Loucy (cell line): ENCODE measurements around the gene AQP3.

ENCODE experiments used
- H2AFZ ChIP-seq: fragments of 200-600 bp; sonication (generic); 2 replicates; pipeline ENCODE4 v1.6.0; 2016; ENCODE audit warnings: antibody characterized with exemption, mild to moderate bottlenecking, low read length, moderate library complexity
- H3F3A ChIP-seq: fragments of 200-600 bp; 2 replicates; pipeline ENCODE4 v1.6.0; 2016; ENCODE audit warnings: antibody characterized with exemption, low read depth, mild to moderate bottlenecking
- H3K27me3 ChIP-seq: fragments of 200-600 bp; sonication (generic); 2 replicates; pipeline ENCODE4 v1.6.1; 2014; ENCODE audit warnings: low read length, mild to moderate bottlenecking; ENCODE audit not compliant: insufficient read depth, poor library complexity, severe bottlenecking
- H3K36me3 ChIP-seq: fragments of 200-600 bp; sonication (generic); 2 replicates; pipeline ENCODE4 v1.6.1; 2016; ENCODE audit warnings: low read length; ENCODE audit not compliant: insufficient read depth
- H3K4me1 ChIP-seq: fragments of 200-600 bp; sonication (generic); 2 replicates; pipeline ENCODE4 v1.5.1; 2014; ENCODE audit warnings: low read length, mild to moderate bottlenecking; ENCODE audit not compliant: insufficient read depth, poor library complexity, severe bottlenecking
- H3K4me2 ChIP-seq: fragments of 200-600 bp; sonication (generic); 2 replicates; pipeline ENCODE4 v1.6.0; 2014; ENCODE audit warnings: antibody characterized with exemption, low read length, low read depth, mild to moderate bottlenecking; ENCODE audit not compliant: poor library complexity, severe bottlenecking
- H3K4me3 ChIP-seq: fragments of 200-600 bp; sonication (generic); 2 replicates; pipeline ENCODE4 v1.5.1; 2014; ENCODE audit warnings: low read length, mild to moderate bottlenecking, mixed read lengths; ENCODE audit not compliant: poor library complexity, severe bottlenecking
- H3K79me2 ChIP-seq: fragments of 200-600 bp; sonication (generic); 2 replicates; pipeline ENCODE4 v1.6.1; 2014; ENCODE audit warnings: low read length; ENCODE audit not compliant: insufficient read depth
- H3K9ac ChIP-seq: fragments of 200-600 bp; sonication (generic); 2 replicates; pipeline ENCODE4 v1.6.0; 2014; ENCODE audit warnings: mild to moderate bottlenecking, low read depth, low read length, moderate library complexity; ENCODE audit not compliant: poor library complexity, severe bottlenecking
- H3K9me2 ChIP-seq: fragments of 200-600 bp; sonication (generic); replicated peaks from 2 replicates; pipeline ENCODE4 v1.6.1; 2016; ENCODE audit warnings: low read depth, low read length, mixed read lengths
- H3K9me3 ChIP-seq: fragments of 200-600 bp; sonication (generic); 2 replicates; pipeline ENCODE4 v1.6.1; 2014; ENCODE audit warnings: mild to moderate bottlenecking, antibody characterized with exemption, low read length, low read depth; ENCODE audit not compliant: insufficient read depth
- H4K20me1 ChIP-seq: fragments of 200-600 bp; sonication (generic); 2 replicates; pipeline ENCODE4 v1.6.0; 2014; ENCODE audit warnings: antibody characterized with exemption, low read length, mild to moderate bottlenecking; ENCODE audit not compliant: insufficient read depth, poor library complexity, severe bottlenecking
- CTCF ChIP-seq: fragments of 200-600 bp; sonication (generic); conservative IDR thresholded peaks from 2 replicates; pipeline ENCODE4 v1.5.1; 2014; ENCODE audit warnings: mild to moderate bottlenecking, antibody characterized with exemption, low read length
- EZH2phosphoT487 ChIP-seq: fragments of 200-600 bp; IDR thresholded peaks from 2 replicates; pipeline ENCODE4 v1.6.1; 2018; ENCODE audit warnings: antibody characterized with exemption, mild to moderate bottlenecking, moderate library complexity, borderline replicate concordance

Gene AQP3

GRCh38 chr9:33419708-33420303 is 27.6 kb downstream of the AQP3 start:
- H3K4me2 ChIP-seq = no peak overlapping the region
- peaks cover 3% of the 10 kb centered on the region for H3K4me1 ChIP-seq
- H3K9ac ChIP-seq = no peak overlapping the region
- H3K36me3 ChIP-seq = no peaks in the 10 kb centered on the region
- no peak for TF ChIP-seq CTCF
- TF ChIP-seq EZH2phosphoT487 = no peak
- no peaks in the 10 kb centered on the region for H3F3A ChIP-seq
- no peaks in the 10 kb centered on the region for H3K79me2 ChIP-seq
- no peaks in the 10 kb centered on the region for H3K27me3 ChIP-seq
- no peaks in the 10 kb centered on the region for H3K9me2 ChIP-seq
- H3K9me3 ChIP-seq = no peaks in the 10 kb centered on the region
- no peak overlapping the region for H2AFZ ChIP-seq
- no peaks in the 10 kb centered on the region for H4K20me1 ChIP-seq
- no peak overlapping the region for H3K4me3 ChIP-seq

GRCh38 chr9:33418090-33418489 is 29.3 kb downstream of the AQP3 start:
- Histone ChIP-seq H3K4me3 (no peak overlapping the region), H2AFZ (no peak overlapping the region), H3K9me3 (no peaks in the 10 kb centered on the region), H3K36me3 (no peaks in the 10 kb centered on the region), H3K4me2 (no peak overlapping the region), H3K79me2 (no peaks in the 10 kb centered on the region), H3K9ac (no peak overlapping the region), H3F3A (no peaks in the 10 kb centered on the region), H3K4me1 (peaks cover 3% of the 10 kb centered on the region), H3K27me3 (no peaks in the 10 kb centered on the region), H3K9me2 (no peaks in the 10 kb centered on the region), H4K20me1 (no peaks in the 10 kb centered on the region)
- no peak for TF ChIP-seq EZH2phosphoT487
- no peak for TF ChIP-seq CTCF

GRCh38 chr9:33416996-33417395 is 30.4 kb downstream of the AQP3 start:
- Histone ChIP-seq H2AFZ (no peak overlapping the region), H4K20me1 (no peaks in the 10 kb centered on the region), H3K4me3 (no peak overlapping the region), H3F3A (no peaks in the 10 kb centered on the region), H3K4me2 (no peak overlapping the region), H3K9ac (no peak overlapping the region), H3K79me2 (no peaks in the 10 kb centered on the region), H3K9me3 (no peaks in the 10 kb centered on the region), H3K9me2 (no peaks in the 10 kb centered on the region), H3K4me1 (peaks cover 3% of the 10 kb centered on the region), H3K36me3 (no peaks in the 10 kb centered on the region), H3K27me3 (no peaks in the 10 kb centered on the region)
- TF ChIP-seq CTCF = no peak
- no peak for TF ChIP-seq EZH2phosphoT487
